Measurements from ENCODE around the gene STK11. TPM values are rescaled to one million over a fixed set of nuclear protein-coding genes. Genes with fewer than 3 reads are reported as not detected.

STK11 gene
- total RNA-seq, 1 donor from 2014 or later, result 27.4 TPM

GRCh38 chr19:1214862-1215731, 9.5 kb downstream of the STK11 start:
- H3K27me3 Mint-ChIP-seq (ENCODE audit: insufficient read depth, low read depth), result no peaks in the 10 kb centered on the region
- H3K79me2 ChIP-seq (ENCODE audit: low read depth), result peaks cover 93% of the 10 kb centered on the region
- no peaks in the 10 kb centered on the region for H3K36me3 ChIP-seq
- H3K4me3 ChIP-seq, result no peak overlapping the region
- no peak overlapping the region for H3K9ac ChIP-seq
- H3K27ac Mint-ChIP-seq, result no peak overlapping the region
- peak overlapping the region; percentile 29 for H3K27ac ChIP-seq
- no peak overlapping the region for H3K4me2 ChIP-seq
- H4K20me1 ChIP-seq (ENCODE audit: low read depth), result peaks cover 93% of the 10 kb centered on the region
- no peaks in the 10 kb centered on the region for H3K9me3 Mint-ChIP-seq
- H3K4me1 Mint-ChIP-seq, result peaks cover 33% of the 10 kb centered on the region
- H3K36me3 Mint-ChIP-seq, result peaks cover 9% of the 10 kb centered on the region
- no peak overlapping the region for H2AFZ ChIP-seq (replicated peaks)
- H3F3A ChIP-seq (ENCODE audit: low read depth), result peaks cover 4% of the 10 kb centered on the region
- TF ChIP-seq EZH2 (IDR thresholded peaks at IDR 0.05), result no peak
- TF ChIP-seq EZH2phosphoT487 (IDR thresholded peaks at IDR 0.05), result no peak
- TF ChIP-seq, protein P1, sequence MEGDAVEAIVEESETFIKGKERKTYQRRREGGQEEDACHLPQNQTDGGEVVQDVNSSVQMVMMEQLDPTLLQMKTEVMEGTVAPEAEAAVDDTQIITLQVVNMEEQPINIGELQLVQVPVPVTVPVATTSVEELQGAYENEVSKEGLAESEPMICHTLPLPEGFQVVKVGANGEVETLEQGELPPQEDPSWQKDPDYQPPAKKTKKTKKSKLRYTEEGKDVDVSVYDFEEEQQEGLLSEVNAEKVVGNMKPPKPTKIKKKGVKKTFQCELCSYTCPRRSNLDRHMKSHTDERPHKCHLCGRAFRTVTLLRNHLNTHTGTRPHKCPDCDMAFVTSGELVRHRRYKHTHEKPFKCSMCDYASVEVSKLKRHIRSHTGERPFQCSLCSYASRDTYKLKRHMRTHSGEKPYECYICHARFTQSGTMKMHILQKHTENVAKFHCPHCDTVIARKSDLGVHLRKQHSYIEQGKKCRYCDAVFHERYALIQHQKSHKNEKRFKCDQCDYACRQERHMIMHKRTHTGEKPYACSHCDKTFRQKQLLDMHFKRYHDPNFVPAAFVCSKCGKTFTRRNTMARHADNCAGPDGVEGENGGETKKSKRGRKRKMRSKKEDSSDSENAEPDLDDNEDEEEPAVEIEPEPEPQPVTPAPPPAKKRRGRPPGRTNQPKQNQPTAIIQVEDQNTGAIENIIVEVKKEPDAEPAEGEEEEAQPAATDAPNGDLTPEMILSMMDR (IDR thresholded peaks at IDR 0.05), result no peak
- H3K9me3 ChIP-seq (ENCODE audit: low read depth), result no peaks in the 10 kb centered on the region
- H3K4me1 ChIP-seq, result peaks cover 5% of the 10 kb centered on the region
- DNase-seq (ENCODE audit: low spot score), result no peak
- no peaks in the 10 kb centered on the region for H3K27me3 ChIP-seq
- H3K4me3 Mint-ChIP-seq, result no peak overlapping the region

- peaks cover 4% of the 10 kb centered on the region for H3K36me3 Mint-ChIP-seq
- H3K9me3 Mint-ChIP-seq, result no peaks in the 10 kb centered on the region
- TF ChIP-seq, protein P1 (IDR thresholded peaks at IDR 0.05), result no peak
- Histone ChIP-seq H3K36me3 (no peaks in the 10 kb centered on the region), H3K79me2 (ENCODE audit: low read depth) (peaks cover 77% of the 10 kb centered on the region), H3K27me3 (no peaks in the 10 kb centered on the region), H3F3A (ENCODE audit: low read depth) (peaks cover 4% of the 10 kb centered on the region), H3K27ac (no peak overlapping the region), H2AFZ (replicated peaks) (no peak overlapping the region), H3K4me3 (no peak overlapping the region), H3K9ac (no peak overlapping the region), H4K20me1 (ENCODE audit: low read depth) (peaks cover 89% of the 10 kb centered on the region), H3K9me3 (ENCODE audit: low read depth) (no peaks in the 10 kb centered on the region), H3K4me1 (peaks cover 5% of the 10 kb centered on the region), H3K4me2 (no peak overlapping the region)
- peak overlapping the region; percentile 33 for H3K27ac Mint-ChIP-seq
- no peak overlapping the region for H3K4me3 Mint-ChIP-seq
- peaks cover 27% of the 10 kb centered on the region for H3K4me1 Mint-ChIP-seq
- no peaks in the 10 kb centered on the region for H3K27me3 Mint-ChIP-seq (ENCODE audit: insufficient read depth, low read depth)
- no peak for DNase-seq (ENCODE audit: low spot score)
Measured at GRCh38 chr19:1216756-1217155, 11.2 kb downstream of the STK11 start.

- Mint-ChIP-seq H3K27ac (no peak overlapping the region), H3K4me3 (no peak overlapping the region)
- no peak for DNase-seq (ENCODE audit: low spot score)
Measured at GRCh38 chr19:1217366-1217765, 11.8 kb downstream of the STK11 start.

More at GRCh38 chr19:1217366-1217765, 11.8 kb downstream of the STK11 start:
- no peaks in the 10 kb centered on the region for H3K27me3 Mint-ChIP-seq (ENCODE audit: insufficient read depth, low read depth)
- TF ChIP-seq EZH2phosphoT487 (IDR thresholded peaks at IDR 0.05) (no peak), EZH2 (IDR thresholded peaks at IDR 0.05) (no peak)
- TF ChIP-seq, protein P1 (IDR thresholded peaks at IDR 0.05), result no peak
- H3K36me3 ChIP-seq, result no peaks in the 10 kb centered on the region
- peaks cover 27% of the 10 kb centered on the region for H3K4me1 Mint-ChIP-seq
- no peak overlapping the region for H3K4me2 ChIP-seq
- peaks cover 70% of the 10 kb centered on the region for H3K79me2 ChIP-seq (ENCODE audit: low read depth)
- H3K27me3 ChIP-seq, result no peaks in the 10 kb centered on the region
- H3K9me3 Mint-ChIP-seq, result no peaks in the 10 kb centered on the region
- peaks cover 4% of the 10 kb centered on the region for H3K36me3 Mint-ChIP-seq
- no peak overlapping the region for H3K4me3 ChIP-seq
- no peaks in the 10 kb centered on the region for H3K9me3 ChIP-seq (ENCODE audit: low read depth)
- H3K27ac ChIP-seq, result no peak overlapping the region
- peaks cover 5% of the 10 kb centered on the region for H3K4me1 ChIP-seq
- H2AFZ ChIP-seq (replicated peaks), result no peak overlapping the region
- peaks cover 89% of the 10 kb centered on the region for H4K20me1 ChIP-seq (ENCODE audit: low read depth)
- H3K9ac ChIP-seq, result no peak overlapping the region
- peaks cover 4% of the 10 kb centered on the region for H3F3A ChIP-seq (ENCODE audit: low read depth)
